ENCODE measurements around the gene RRN3.
"Not testable (repeated sequence)": the region's sequence is repeated elsewhere in the genome, so short reads cannot be mapped to it uniquely, and the experiment has no call there.

DNA sequence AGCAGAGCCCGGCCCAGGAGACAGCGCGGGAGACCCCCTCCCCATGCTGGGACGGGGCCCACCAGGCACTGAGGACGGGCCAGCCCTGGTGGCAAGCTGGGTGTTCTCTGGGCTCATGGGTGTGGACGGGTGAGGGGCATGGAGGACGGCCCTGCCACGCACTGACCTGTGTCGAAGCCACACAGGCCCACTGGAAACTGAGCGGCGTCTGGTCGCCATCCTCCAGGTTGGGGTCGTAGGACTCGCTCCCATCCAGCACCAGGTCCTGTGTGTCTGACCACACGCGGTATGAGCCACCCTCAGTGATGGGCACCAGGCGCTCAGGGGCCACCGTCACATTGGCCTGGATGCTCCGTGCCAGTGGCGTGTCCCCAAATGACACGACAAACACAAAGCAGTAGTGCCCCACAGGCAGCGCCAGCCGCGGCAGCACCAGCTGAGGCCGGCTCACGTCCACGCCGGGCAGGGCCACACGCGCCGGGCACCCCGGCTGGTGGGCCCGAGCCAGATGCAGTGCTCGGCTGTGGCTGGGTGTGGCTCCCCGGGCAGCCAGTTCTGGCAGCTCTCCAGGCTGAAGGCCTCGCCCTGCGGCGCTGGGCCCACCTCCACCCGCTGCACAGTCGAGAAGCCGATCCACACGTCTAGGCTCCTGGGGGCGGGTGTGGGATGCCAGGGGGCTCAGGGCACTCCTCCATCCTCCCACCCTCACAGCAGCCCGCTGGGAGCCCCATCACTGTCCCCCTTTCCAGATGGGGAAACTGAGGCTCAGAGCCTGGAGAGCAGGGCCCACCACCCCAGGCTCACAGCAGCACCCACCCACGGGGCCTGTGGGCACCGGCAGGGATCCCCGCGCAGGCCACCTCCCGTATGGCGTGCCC, 41.6 kb upstream of the RRN3 start:
- TF ChIP-seq, protein P1, sequence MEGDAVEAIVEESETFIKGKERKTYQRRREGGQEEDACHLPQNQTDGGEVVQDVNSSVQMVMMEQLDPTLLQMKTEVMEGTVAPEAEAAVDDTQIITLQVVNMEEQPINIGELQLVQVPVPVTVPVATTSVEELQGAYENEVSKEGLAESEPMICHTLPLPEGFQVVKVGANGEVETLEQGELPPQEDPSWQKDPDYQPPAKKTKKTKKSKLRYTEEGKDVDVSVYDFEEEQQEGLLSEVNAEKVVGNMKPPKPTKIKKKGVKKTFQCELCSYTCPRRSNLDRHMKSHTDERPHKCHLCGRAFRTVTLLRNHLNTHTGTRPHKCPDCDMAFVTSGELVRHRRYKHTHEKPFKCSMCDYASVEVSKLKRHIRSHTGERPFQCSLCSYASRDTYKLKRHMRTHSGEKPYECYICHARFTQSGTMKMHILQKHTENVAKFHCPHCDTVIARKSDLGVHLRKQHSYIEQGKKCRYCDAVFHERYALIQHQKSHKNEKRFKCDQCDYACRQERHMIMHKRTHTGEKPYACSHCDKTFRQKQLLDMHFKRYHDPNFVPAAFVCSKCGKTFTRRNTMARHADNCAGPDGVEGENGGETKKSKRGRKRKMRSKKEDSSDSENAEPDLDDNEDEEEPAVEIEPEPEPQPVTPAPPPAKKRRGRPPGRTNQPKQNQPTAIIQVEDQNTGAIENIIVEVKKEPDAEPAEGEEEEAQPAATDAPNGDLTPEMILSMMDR (IDR thresholded peaks at IDR 0.05 in 8 of 11, conservative IDR thresholded peaks at IDR 0.05 in 3 of 11), result not testable (repeated sequence)
- not testable (repeated sequence) for TF ChIP-seq POLR2A, POLR2AphosphoS5 (IDR thresholded peaks at IDR 0.05)

Data from spleen (tissue), 7 donors.